K562 (cell line): ENCODE measurements around the gene LY6G6D. TPM values are rescaled to one million over a fixed set of nuclear protein-coding genes. Genes with fewer than 3 reads are reported as not detected.

Experiments
- CCNT2 ChIP-seq: IDR thresholded peaks from 2 replicates; pipeline ENCODE4 v1.6.1; 2011; ENCODE audit warnings: borderline replicate concordance, low read depth, mild to moderate bottlenecking, moderate library complexity, mixed read lengths, low read length; ENCODE audit not compliant: insufficient read length; ENCODE audit errors: extremely low read depth
- CEBPG ChIP-seq, 3 experiments: fragments of 200-800 bp in 1 of 3; sonication (Bioruptor generic) in 1 of 3; sonication (generic) in 1 of 3; formaldehyde crosslinking in 1 of 3; IDR thresholded peaks in 2 of 3; conservative IDR thresholded peaks in 1 of 3; 2 replicates each; pipeline versions ENCODE4 v1.6.1 to v1.8.0; 2016 to 2022; ENCODE audit warnings: missing compliant biosample characterization in 2 of 3, missing genetic modification characterization in 2 of 3, mild to moderate bottlenecking in 1 of 3, missing genetic modification reagents in 1 of 3
- HDAC1 ChIP-seq, 2 experiments: fragments of 450-650 bp; IDR thresholded peaks; 2 replicates each; pipeline ENCODE4 v1.6.1; 2016 to 2017; ENCODE audit warnings: inconsistent platforms in 1 of 2, mild to moderate bottlenecking in 1 of 2, moderate library complexity in 1 of 2
- KDM5B ChIP-seq: fragments of 200-600 bp; sonication (generic); IDR thresholded peaks from 2 replicates; pipeline ENCODE4 v1.6.1; 2012; ENCODE audit warnings: low read depth, mild to moderate bottlenecking, moderate library complexity, low read length, control low read depth, inconsistent platforms; ENCODE audit not compliant: insufficient replicate concordance
- NFXL1 ChIP-seq: fragments of 450-650 bp; formaldehyde crosslinking; IDR thresholded peaks from 2 replicates; pipeline ENCODE4 v1.4.0; 2021; ENCODE audit warnings: mild to moderate bottlenecking
- PML ChIP-seq: IDR thresholded peaks from 2 replicates; pipeline ENCODE4 v1.6.1; 2012; ENCODE audit warnings: low read length, inconsistent platforms
- SMARCA4 ChIP-seq: fragments of 450-650 bp; IDR thresholded peaks from 2 replicates; pipeline ENCODE4 v1.6.1; 2016
- STAT5B ChIP-seq: fragments of 250-450 bp; sonication (Bioruptor Pico); IDR thresholded peaks from 2 replicates; pipeline ENCODE4 v1.8.0; 2021; ENCODE audit warnings: mild to moderate bottlenecking, inconsistent platforms
- ZNF354B ChIP-seq: fragments of 250-450 bp; sonication (Bioruptor Pico); IDR thresholded peaks from 2 replicates; pipeline ENCODE4 v1.4.0; 2020
- ZNF41 ChIP-seq: fragments of 250-450 bp; sonication (Bioruptor Pico); conservative IDR thresholded peaks from 2 replicates; pipeline ENCODE4 v1.4.0; 2020; ENCODE audit warnings: mild to moderate bottlenecking
- ZNF431 ChIP-seq: sonication (generic); formaldehyde crosslinking; IDR thresholded peaks from 2 replicates; pipeline ENCODE4 v1.8.0; 2022; ENCODE audit warnings: mild to moderate bottlenecking, missing genetic modification reagents
- ZNF695 ChIP-seq: fragments of 450-650 bp; formaldehyde crosslinking; IDR thresholded peaks from 2 replicates; pipeline ENCODE4 v1.4.0; 2020; ENCODE audit warnings: mild to moderate bottlenecking, moderate library complexity
- ZNF77 ChIP-seq: fragments of 250-450 bp; sonication (Bioruptor Pico); IDR thresholded peaks from 2 replicates; pipeline ENCODE4 v1.5.0; 2020
- polyA plus RNA-seq, 8 experiments: library from polyadenylated mRNA; depleted of rRNA in 4 of 8; stranded (reverse) in 5 of 8; unstranded in 3 of 8; fragments of >200 nt; fragmentation: Nextera tagmentation in 2 of 8; fragmentation: Illumina TruSeq in 1 of 8; extraction: Ambion mirVana in 2 of 8; extraction: Trizol in 1 of 8; gene quantifications; 2 replicates each; pipeline versions ENCODE4 v1.2.1 to v1.2.3, GENCODE V29; 2011 to 2014; ENCODE audit warnings: inconsistent platforms in 1 of 8, missing spikeins in 1 of 8
- total RNA-seq, 7 experiments: library from RNA; depleted of rRNA in 6 of 7; stranded (reverse); fragments of >200 nt in 6 of 7; fragmentation: Illumina TruSeq in 2 of 7; extraction: Trizol in 2 of 7; gene quantifications; 2 replicates each; pipeline versions ENCODE4 v1.2.1 to v1.2.3, GENCODE V29; 2011 to 2021; ENCODE audit warnings: low replicate concordance in 1 of 7
- TF ChIP-seq, protein P1 (sequence below), 2 experiments: fragments of 450-650 bp; IDR thresholded peaks; 2 replicates each; pipeline ENCODE4 v1.6.1; 2018; ENCODE audit warnings: mild to moderate bottlenecking in 2 of 2, low read depth in 1 of 2; ENCODE audit not compliant: partially characterized antibody in 2 of 2
- TF ChIP-seq, protein P2 (sequence below): fragments of 250-450 bp; sonication (Bioruptor Pico); IDR thresholded peaks from 2 replicates; pipeline ENCODE4 v1.4.0; 2020; ENCODE audit warnings: borderline replicate concordance
- TF ChIP-seq, protein P3 (sequence below): sonication (generic); formaldehyde crosslinking; IDR thresholded peaks from 2 replicates; pipeline ENCODE4 v1.8.0; 2022; ENCODE audit warnings: mild to moderate bottlenecking, missing genetic modification reagents

Gene LY6G6D
- total and polyA plus RNA-seq, 9 of the 15 experiments (the other 6 are each of a cell fraction or from before 2014, with no cell fraction given): 0.30 to 0.38 TPM; not detected in 7

DNA sequence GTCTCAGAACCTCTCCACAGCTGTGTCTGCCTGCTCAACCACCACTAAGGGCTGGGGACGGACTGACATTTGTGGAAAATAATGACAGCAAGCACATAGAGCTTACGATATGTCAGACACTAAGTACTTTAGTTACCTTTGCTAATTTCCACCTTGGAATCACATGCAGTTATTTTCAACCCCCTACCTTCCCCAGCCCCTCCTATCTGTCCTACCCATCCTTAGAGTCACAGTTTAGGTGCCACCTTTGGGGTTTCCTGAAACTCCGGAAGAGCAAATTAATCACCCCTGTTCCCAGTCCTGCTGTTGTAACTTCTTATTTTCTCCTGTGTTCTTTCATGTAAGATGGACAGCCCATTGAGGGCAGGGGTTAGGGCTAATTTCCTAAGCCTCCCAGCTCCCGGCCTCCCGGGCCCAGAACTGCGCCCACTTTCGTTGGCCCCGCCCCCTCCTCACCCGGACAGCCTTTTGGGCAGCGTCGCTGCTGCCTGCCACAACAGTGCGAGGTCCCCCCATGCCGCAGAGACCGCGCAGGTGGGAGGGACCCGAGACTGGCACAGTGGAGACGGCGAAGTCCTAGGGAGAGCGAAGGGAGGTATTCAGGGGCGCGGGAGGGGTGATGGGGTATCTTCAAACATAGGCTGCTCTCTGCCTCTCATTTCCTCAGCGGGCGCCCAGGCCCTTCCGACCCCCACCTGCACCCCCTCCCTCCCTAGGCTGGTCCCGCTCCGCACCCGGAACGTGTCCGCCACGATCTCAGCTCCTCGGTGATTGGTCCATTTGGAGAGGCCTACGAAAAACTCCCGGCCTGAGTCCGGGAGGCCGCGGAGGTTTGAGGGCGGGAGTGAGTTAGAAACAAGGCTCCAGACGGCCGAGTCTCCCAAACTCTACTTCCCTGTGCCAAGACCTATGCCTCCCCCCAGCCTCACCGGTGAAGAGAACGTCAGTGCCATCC lies 12.8 kb downstream of the LY6G6D start (continued):
- TF ChIP-seq, protein P1, sequence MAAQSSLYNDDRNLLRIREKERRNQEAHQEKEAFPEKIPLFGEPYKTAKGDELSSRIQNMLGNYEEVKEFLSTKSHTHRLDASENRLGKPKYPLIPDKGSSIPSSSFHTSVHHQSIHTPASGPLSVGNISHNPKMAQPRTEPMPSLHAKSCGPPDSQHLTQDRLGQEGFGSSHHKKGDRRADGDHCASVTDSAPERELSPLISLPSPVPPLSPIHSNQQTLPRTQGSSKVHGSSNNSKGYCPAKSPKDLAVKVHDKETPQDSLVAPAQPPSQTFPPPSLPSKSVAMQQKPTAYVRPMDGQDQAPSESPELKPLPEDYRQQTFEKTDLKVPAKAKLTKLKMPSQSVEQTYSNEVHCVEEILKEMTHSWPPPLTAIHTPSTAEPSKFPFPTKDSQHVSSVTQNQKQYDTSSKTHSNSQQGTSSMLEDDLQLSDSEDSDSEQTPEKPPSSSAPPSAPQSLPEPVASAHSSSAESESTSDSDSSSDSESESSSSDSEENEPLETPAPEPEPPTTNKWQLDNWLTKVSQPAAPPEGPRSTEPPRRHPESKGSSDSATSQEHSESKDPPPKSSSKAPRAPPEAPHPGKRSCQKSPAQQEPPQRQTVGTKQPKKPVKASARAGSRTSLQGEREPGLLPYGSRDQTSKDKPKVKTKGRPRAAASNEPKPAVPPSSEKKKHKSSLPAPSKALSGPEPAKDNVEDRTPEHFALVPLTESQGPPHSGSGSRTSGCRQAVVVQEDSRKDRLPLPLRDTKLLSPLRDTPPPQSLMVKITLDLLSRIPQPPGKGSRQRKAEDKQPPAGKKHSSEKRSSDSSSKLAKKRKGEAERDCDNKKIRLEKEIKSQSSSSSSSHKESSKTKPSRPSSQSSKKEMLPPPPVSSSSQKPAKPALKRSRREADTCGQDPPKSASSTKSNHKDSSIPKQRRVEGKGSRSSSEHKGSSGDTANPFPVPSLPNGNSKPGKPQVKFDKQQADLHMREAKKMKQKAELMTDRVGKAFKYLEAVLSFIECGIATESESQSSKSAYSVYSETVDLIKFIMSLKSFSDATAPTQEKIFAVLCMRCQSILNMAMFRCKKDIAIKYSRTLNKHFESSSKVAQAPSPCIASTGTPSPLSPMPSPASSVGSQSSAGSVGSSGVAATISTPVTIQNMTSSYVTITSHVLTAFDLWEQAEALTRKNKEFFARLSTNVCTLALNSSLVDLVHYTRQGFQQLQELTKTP (IDR thresholded peaks at IDR 0.05; ENCODE audit: low read depth in 1 of 2, partially characterized antibody in 2 of 2): no peak
- TF ChIP-seq, protein P2, sequence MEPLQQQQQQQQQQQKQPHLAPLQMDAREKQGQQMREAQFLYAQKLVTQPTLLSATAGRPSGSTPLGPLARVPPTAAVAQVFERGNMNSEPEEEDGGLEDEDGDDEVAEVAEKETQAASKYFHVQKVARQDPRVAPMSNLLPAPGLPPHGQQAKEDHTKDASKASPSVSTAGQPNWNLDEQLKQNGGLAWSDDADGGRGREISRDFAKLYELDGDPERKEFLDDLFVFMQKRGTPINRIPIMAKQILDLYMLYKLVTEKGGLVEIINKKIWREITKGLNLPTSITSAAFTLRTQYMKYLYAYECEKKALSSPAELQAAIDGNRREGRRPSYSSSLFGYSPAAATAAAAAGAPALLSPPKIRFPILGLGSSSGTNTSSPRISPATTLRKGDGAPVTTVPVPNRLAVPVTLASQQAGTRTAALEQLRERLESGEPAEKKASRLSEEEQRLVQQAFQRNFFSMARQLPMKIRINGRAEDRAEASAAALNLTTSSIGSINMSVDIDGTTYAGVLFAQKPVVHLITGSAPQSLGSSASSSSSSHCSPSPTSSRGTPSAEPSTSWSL (CRISPR knock-in tag): 0 out of 2 replicates have a peak, but pooled peaks have one; percentile 24
- TF ChIP-seq, protein P3, sequence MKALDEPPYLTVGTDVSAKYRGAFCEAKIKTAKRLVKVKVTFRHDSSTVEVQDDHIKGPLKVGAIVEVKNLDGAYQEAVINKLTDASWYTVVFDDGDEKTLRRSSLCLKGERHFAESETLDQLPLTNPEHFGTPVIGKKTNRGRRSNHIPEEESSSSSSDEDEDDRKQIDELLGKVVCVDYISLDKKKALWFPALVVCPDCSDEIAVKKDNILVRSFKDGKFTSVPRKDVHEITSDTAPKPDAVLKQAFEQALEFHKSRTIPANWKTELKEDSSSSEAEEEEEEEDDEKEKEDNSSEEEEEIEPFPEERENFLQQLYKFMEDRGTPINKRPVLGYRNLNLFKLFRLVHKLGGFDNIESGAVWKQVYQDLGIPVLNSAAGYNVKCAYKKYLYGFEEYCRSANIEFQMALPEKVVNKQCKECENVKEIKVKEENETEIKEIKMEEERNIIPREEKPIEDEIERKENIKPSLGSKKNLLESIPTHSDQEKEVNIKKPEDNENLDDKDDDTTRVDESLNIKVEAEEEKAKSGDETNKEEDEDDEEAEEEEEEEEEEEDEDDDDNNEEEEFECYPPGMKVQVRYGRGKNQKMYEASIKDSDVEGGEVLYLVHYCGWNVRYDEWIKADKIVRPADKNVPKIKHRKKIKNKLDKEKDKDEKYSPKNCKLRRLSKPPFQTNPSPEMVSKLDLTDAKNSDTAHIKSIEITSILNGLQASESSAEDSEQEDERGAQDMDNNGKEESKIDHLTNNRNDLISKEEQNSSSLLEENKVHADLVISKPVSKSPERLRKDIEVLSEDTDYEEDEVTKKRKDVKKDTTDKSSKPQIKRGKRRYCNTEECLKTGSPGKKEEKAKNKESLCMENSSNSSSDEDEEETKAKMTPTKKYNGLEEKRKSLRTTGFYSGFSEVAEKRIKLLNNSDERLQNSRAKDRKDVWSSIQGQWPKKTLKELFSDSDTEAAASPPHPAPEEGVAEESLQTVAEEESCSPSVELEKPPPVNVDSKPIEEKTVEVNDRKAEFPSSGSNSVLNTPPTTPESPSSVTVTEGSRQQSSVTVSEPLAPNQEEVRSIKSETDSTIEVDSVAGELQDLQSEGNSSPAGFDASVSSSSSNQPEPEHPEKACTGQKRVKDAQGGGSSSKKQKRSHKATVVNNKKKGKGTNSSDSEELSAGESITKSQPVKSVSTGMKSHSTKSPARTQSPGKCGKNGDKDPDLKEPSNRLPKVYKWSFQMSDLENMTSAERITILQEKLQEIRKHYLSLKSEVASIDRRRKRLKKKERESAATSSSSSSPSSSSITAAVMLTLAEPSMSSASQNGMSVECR (CRISPR knock-in tag): 0 out of 2 replicates have a peak, but pooled peaks have one; percentile 37
- TF ChIP-seq KDM5B (peak; percentile 6), NFXL1 (CRISPR knock-in tag) (no peak), CCNT2 (no peak), ZNF695 (CRISPR knock-in tag) (no peak), SMARCA4 (0 out of 2 replicates have a peak, but pooled peaks have one; percentile 7), HDAC1 (IDR thresholded peaks at IDR 0.05) (peak in 1 of 2 experiments; percentile 6; a peak in 1 of 4 replicates), CEBPG (CRISPR knock-in tag; IDR thresholded peaks at IDR 0.05) (0 out of 2 replicates have a peak, but pooled peaks have one; percentile 6), CEBPG (tag; conservative IDR thresholded peaks at IDR 0.05 in 1 of 2, IDR thresholded peaks at IDR 0.05 in 1 of 2) (no peak), PML (no peak; the same call in 1 of the 2 replicates), ZNF431 (CRISPR knock-in tag) (0 out of 2 replicates have a peak, but pooled peaks have one; percentile 43), ZNF77 (CRISPR knock-in tag) (no peak), ZNF354B (CRISPR knock-in tag) (no peak), STAT5B (no peak), ZNF41 (CRISPR knock-in tag) (no peak)
